OCI-M1 (cell line): ENCODE data around the gene COMMD1.
"Not testable (repeated sequence)": the region's sequence is repeated elsewhere in the genome, so short reads cannot be mapped to it uniquely, and the experiment has no call there.

Experiments
- DNase-seq: peaks from one replicate; lab custom pipeline; 2025; lab: John Stamatoyannopoulos, UW

The COMMD1 gene

DNA sequence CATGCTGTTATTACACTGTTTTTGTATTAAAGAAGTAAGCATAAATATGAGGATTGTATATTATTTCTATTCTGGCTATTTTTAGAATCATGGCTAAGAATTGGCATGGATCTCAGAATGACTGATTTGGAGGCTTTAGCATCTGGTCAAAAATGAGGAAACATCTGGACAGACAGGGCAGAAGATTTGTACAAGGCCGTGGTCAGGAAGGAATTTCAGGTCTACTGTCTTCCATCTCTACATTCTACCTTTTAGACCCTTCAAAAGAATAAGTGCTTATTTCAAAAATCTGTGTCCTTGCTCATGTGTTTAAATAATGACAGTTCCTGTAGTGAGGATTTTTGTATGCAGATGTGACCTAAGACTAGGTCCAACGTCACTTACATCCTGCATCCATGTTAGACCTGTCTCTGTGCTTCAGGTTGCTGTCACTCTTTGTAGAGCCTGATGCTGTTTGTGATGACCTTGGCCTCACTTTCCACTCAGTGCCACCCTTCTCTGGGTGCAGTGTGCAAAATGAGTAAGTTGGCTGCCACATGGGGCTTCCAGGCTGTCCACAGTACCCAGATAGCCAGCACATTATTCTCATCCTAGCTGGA, 235.8 kb downstream of the COMMD1 start:
- no peak for DNase-seq

DNA sequence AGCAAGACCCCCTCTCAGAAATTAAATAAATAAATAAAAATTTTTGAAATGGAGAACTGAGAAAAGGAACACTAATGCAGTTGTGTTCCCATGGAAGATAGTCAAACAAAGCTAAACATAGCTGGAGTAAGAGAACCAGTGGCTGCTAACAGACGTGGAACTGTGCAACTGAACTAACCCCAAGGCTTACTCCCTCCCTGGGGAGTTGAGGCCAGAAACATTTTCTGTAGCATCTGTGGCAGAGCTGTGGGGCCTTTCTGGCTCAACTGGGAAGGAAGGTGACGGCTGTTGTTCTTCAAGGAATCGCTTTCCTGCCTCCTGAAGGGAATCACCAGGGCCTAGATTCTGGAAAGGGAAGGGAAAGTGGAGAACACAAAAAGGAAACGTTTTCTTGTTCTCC, 236.6 kb downstream of the COMMD1 start:
- DNase-seq, result no peak

GRCh38 chr2:62143696-62144095, 238.2 kb downstream of the COMMD1 start:
- no peak for DNase-seq

DNA sequence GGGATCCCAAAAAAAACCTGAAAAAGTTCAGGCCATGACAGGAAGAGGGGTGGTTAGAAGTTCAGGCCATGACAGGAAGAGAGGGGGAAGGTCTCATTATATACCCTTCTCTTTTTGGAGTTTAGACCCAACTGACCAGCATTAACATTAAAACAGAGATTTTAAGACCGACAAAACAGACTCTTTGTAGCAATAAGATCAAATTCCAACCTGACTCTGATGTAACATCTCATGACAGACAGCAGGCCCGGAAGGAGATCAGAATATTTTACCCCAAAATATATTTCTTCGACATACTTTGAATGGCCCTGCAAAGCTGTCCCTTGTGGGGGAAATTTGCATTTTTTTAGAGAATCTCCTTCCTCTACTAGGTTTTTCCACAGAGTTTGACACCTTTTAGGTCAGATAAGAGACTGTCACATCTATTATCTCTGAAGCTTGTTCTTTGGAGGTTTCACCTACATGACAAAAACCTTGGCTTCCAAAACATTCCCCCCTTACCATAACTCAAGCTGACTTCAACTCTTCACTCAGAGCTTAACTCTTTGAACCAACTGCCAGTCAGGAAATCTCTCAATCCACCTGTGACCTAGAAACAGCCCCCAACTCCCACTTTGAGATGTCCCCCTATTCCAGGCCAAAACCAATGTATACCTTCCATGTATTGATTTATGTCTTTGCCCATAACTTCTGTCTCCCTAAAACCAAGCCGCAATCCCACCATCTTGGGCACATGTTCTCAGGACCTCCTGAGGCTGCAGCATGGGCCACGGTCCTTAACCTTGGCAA, 239.4 kb downstream of the COMMD1 start:
- no peak for DNase-seq

DNA sequence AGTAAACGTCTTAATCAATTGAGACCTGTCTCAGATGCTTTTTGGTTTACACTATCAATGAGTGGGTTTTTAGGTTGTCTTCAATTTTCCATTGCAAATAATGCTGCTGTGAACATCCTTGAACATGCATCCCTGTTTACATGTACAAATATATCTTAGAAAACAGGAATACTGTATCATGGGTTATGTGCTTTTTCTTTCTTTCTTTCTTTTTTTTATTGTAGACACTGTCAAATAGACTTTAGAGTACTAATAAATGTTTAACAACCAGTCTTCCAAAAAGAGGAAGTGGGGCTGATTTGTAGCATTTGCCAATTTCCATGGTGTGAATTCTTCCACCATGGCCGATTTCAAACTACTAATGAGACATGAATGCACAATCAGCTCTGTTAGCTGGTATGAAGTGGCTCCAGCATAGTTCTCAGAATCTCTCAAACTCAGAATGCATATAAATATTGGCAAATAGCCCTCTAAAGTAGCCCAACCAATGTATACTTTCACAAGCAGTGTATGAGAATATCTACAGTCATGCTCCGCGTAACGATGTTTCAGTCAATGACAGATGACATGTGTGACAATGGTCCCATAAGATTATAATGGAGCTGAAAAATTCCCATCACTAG, 240.1 kb downstream of the COMMD1 start:
- DNase-seq, result peak; percentile 10

GRCh38 chr2:62146790-62147189, 241.3 kb downstream of the COMMD1 start:
- DNase-seq, result not testable (repeated sequence)

GRCh38 chr2:62147610-62148301, 242.3 kb downstream of the COMMD1 start:
- DNase-seq, result no peak

DNA sequence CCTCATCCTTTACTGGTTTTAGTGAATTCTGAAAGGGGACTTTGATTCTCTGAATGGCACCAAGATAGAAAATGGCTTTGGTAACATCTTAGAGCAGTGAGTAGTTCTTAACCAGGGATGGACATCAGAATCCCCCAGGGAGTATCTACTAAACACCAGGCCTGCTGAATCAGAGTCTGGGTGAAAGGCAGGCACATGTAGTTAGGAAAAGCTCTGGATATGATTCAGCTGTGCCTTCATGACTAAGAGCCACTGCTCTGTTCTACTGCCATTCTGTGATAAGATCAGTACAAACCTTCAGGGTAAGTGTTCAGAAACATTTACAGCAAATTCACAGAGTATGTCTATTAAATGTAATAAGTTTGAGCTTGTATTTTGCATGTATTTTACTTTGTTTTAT, 244.2 kb downstream of the COMMD1 start:
- DNase-seq, result peak; percentile 7

DNA sequence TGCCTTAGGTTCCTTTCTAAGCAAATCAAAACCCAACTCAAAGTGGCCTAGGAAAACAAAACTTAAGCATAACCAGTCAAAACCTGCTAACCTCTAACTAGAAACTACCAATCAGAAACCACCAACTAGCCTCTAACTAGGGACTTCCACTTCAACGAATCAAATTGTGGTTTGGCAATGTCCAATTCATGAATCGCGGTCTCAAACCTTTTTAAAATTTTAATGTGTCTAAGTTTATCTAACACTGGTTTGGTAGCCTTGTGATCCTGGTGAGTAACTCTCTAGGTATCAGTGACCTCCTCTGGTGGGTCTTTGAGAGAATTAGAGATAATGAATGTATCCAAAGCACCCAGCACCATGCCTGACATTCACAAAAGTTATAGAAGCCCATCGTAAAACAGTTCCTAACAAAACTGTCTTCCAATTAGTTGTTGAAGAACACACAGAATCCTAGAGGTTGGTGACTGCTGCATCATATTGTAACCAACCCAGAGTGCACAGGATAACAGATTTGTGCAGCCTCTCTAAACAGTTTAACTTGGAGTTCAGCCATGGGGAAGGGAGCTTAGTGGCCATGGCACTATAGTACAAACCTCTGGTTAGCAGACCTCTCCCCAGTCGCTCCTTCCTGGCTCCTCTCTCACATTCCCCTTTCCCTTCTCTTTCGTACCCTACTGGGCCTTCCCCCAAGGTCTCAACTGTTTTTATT, 245.3 kb downstream of the COMMD1 start:
- no peak for DNase-seq

DNA sequence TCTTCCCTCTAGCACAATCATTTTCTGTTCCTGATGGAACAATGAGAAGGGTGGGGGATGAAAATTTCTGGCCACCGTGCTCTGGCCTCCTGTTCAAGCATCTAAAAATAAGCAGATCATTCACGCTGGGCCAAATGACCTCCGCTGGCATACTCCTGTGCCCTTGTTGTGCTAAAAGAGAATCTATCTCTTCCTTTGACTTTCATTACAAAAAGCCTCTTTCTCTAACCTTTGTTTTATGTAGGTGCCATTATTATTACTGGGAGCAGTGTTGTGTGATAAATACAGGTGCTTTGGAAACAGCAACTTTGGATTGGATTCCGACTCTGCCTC, 245.8 kb downstream of the COMMD1 start:
- no peak for DNase-seq

DNA sequence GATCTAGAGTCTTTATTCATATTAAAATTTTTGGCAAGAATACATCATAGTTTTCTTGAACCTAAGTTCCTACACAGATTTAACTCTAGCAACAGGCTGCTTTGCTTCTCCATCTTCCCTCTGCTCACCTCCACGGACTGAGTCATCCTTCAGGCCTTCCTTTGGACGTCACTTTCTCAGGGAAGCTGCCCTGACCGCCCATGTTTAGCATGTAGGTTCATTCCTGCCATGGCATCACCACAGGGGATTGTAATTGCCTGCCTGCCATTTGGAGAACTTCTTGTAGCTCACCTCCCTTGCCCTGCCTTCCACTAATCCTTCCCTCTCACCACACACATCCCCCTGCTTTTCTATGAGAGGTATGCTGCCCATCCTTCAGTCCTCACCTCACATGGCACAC, 246.5 kb downstream of the COMMD1 start:
- DNase-seq, result no peak

- DNase-seq, result no peak
Observed at GRCh38 chr2:62156861-62157496, 251.5 kb downstream of the COMMD1 start.

- DNase-seq, result no peak
Observed at GRCh38 chr2:62158444-62159121, 253.1 kb downstream of the COMMD1 start.

DNA sequence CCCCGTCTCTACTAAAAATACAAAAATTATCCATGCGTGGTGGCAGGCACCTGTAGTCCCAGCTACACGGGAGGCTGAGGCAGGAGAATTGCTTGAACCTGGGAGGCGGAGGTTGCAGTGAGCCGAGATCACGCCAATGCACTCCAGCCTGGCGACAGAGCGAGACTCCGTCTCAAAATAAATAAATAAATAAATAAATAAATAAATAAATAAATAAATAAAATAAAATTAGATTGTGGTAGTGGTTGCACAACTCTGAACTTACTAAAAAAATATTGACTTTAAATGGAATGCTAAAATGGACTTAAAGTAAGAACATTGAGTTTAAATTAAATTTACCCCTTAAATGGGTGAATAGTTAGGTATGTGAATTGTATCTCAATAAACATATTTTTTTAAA, 255.2 kb downstream of the COMMD1 start:
- DNase-seq, result not testable (repeated sequence)

- DNase-seq, result peak; percentile 14
Observed at GRCh38 chr2:62163106-62163831, 257.8 kb downstream of the COMMD1 start.

- DNase-seq, result no peak
Observed at GRCh38 chr2:62163834-62164233, 258.4 kb downstream of the COMMD1 start.

DNA sequence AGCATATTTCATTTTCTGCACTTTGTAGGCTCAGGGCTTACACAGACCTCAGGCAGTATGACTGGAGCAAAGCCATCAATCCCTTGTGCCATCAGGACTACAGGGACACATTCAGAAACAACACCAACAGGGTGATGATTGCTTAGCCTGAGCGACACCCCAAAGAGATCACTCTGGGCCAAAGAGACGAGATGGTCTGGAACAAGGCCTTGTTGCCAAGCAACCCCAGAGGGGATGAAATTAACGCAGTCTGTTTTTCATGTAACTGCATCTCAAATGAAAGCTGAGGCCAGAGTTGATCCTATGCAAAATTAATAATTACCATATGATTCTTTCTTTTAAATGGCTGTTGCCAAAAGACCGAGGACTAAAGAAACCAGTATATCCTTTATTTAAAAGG, 270.3 kb downstream of the COMMD1 start:
- DNase-seq, result no peak

- no peak for DNase-seq
Observed at GRCh38 chr2:62176801-62177200, 271.3 kb downstream of the COMMD1 start.

- no peak for DNase-seq
Observed at GRCh38 chr2:62177392-62178049, 272.0 kb downstream of the COMMD1 start.

DNA sequence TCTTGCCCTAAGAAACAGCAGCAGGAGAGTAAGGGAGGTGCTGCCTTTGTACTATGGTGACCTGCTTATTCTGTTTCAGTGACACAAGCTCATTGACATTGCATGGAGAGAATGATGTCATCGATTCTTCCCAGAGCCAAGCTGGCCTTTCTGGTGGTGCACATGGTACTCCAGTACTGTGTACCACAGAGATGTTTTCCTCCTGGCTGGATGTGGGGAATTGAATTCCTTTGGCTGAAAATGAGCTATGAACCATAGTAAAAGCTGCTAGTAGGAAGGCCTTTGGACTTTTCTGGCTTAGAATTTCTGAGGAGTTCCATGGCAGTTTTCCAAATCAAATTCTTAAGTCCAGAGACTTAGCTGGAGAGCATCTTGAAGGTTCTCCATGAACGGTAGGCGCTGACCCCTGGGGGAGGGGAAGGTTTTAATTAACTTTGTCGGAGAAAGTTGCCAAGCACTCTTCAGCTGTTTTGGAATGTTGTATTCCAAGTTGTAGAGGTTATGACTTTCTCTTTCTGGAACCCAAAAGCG, 273.3 kb downstream of the COMMD1 start:
- DNase-seq, result no peak
